NT2/D1 (cell line): Measurements from ENCODE around the gene CDH22.

Experiments used
- SUZ12 ChIP-seq: IDR thresholded peaks from 2 replicates; pipeline ENCODE4 v1.6.1; 2011; ENCODE audit not compliant: insufficient read length, insufficient read depth; ENCODE audit errors: extremely low read depth
- ZNF274 ChIP-seq: IDR thresholded peaks from 2 replicates; pipeline ENCODE4 v1.6.1; 2011; ENCODE audit warnings: mild to moderate bottlenecking, low read depth, low read length

DNA sequence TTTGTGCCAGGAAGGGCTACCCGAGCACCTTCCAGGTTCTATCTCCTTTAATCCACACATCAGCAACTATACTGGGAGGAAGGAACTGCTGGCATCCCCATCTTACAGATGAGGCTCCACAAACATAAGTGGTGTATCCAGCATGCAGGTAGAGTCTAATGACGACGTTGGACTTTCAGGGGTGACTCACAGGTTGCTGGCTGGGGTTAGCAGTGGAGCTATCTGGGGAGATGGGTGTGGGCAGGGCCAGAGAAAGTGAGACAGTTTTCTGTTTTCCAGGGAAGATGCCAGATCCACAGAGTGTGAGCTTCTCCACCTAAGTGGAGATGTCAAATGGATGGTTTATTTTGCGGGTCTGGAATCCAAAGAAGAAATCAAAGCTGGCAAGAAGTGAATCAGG, 31.8 kb downstream of the CDH22 start:
- TF ChIP-seq SUZ12 (no peak), ZNF274 (no peak)
